ENCODE data around the gene CYB561D1. TPM values are rescaled to one million over a fixed set of nuclear protein-coding genes. Genes with fewer than 3 reads are reported as not detected.

The CYB561D1 gene
- total RNA-seq, 2 experiments from 2014 or later: 7.0 to 9.5 TPM

DNA sequence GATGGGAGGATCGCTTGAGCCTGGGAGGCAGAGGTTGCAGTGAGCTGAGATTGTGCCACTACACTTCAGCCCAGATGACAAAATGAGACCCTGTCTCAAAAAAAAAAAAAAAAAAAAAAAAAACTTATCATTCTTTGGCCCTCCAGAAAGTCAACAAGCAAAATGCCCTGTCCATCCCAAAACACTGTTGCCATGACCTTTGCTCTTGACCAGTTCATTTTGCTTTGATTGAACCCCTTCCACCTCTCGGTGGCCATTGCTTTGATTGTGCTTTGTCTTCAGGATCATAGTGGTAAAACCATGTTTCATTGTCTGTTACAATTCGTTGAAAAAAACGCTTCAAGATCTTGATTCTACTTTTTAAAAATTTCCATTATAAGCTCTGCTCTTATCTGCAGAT lies 36.1 kb upstream of the CYB561D1 start:
- no peaks in the 10 kb centered on the region for H3K4me1 Mint-ChIP-seq (ENCODE audit: low read depth)
- DNase-seq (no peak), ATAC-seq (no peak)
- POLR2A ChIA-PET: interaction anchor here (1.0 kb wide), 1 partner anchor 11 kb away, joined by 4 read pairs; no protein-coding TSS in a partner anchor
- H3K4me3 Mint-ChIP-seq: no peak overlapping the region
- CTCF ChIA-PET: interaction anchor here (1.4 kb wide), 1 partner anchor 32 kb away, joined by 3 read pairs; no protein-coding TSS in a partner anchor
- H3K9me3 Mint-ChIP-seq: peaks cover 12% of the 10 kb centered on the region
- peaks cover 10% of the 10 kb centered on the region for H3K27me3 Mint-ChIP-seq
- intact Hi-C loops (cut with micrococcal nuclease): no loop called here
- TF ChIP-seq, protein P1, sequence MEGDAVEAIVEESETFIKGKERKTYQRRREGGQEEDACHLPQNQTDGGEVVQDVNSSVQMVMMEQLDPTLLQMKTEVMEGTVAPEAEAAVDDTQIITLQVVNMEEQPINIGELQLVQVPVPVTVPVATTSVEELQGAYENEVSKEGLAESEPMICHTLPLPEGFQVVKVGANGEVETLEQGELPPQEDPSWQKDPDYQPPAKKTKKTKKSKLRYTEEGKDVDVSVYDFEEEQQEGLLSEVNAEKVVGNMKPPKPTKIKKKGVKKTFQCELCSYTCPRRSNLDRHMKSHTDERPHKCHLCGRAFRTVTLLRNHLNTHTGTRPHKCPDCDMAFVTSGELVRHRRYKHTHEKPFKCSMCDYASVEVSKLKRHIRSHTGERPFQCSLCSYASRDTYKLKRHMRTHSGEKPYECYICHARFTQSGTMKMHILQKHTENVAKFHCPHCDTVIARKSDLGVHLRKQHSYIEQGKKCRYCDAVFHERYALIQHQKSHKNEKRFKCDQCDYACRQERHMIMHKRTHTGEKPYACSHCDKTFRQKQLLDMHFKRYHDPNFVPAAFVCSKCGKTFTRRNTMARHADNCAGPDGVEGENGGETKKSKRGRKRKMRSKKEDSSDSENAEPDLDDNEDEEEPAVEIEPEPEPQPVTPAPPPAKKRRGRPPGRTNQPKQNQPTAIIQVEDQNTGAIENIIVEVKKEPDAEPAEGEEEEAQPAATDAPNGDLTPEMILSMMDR (IDR thresholded peaks at IDR 0.05): no peak
- H3K36me3 Mint-ChIP-seq (ENCODE audit: low read depth): peaks cover 2% of the 10 kb centered on the region
- H3K27ac Mint-ChIP-seq: no peak overlapping the region

DNA sequence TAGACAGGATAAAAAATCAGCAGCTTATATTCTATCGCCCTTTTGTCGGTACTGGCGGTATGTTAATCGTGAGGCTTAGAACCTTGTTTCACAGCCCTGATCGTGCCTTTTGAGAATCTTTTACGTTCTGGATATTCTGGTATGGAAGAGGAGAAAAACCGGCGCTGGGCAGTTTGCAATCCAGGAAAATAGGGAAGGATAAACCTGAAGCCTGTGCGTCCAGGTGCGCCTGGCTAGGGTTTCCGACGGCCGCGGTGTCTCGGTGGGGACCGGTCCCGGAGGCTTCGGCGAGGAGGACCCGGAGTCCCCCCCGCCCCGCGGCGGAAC lies 27.8 kb upstream of the CYB561D1 start:
- CTCF ChIA-PET: no interaction called here
- ATAC-seq (no peak), DNase-seq (no peak)
- Mint-ChIP-seq H3K4me3 (peak overlapping the region; percentile 59), H3K27ac (no peak overlapping the region), H3K27me3 (peaks cover 56% of the 10 kb centered on the region), H3K36me3 (ENCODE audit: low read depth) (no peaks in the 10 kb centered on the region), H3K9me3 (no peaks in the 10 kb centered on the region), H3K4me1 (ENCODE audit: low read depth) (peaks cover 2% of the 10 kb centered on the region)
- TF ChIP-seq, protein P1 (IDR thresholded peaks at IDR 0.05): no peak
- intact Hi-C loops (cut with micrococcal nuclease): no loop called here
- POLR2A ChIA-PET: no interaction called here

DNA sequence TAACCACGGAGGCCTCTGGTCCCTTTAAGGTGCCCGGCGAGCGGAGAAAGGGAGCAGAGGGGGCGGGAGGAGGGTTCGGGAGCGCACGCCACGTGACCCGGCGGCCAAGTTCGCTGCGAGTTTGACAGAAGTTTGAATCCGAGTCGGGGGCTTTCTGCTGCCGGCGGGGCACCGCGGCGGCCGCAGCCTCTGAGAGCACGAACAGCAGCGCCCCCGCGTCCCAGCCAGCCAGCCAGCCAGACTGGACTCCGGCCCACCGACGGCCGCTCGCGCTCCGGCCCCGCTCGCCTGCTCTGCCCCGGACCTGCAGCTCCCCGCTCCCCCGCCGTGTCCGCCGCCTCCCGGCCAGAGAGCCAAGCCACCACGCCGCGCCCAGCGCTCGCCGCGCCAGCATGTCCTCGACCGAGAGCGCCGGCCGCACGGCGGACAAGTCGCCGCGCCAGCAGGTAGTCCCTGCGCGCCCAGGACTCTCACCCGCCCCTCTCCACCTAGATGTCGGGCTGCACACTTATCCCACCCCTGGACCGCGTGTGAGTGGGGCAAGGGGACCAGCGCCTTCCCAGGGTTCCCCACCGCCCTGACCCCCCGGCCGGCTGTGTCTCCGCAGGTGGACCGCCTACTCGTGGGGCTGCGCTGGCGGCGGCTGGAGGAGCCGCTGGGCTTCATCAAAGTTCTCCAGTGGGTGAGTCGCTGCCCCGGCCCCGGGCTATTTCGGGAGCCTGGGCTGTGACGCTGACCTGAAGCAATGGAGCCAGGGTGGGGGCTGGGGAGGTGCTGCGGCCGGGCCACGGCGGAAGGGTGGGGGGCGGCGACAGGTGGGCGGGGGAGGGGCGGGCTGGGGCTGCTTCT lies 27.2 kb upstream of the CYB561D1 start, which contains the start of gene SYPL2:
Gene SYPL2, plus strand, starts transcription at position 95 of the 849 bp plus-strand sequence. Its CDS starts 298 bp downstream, at position 393.
- H3K36me3 Mint-ChIP-seq (ENCODE audit: low read depth): no peaks in the 10 kb centered on the region
- H3K4me1 Mint-ChIP-seq (ENCODE audit: low read depth): peaks cover 2% of the 10 kb centered on the region
- POLR2A ChIA-PET: no interaction called here
- intact Hi-C loops (cut with micrococcal nuclease): no loop called here
- CTCF ChIA-PET: no interaction called here
- peak within 1 kb of the TSS; percentile 59 for H3K4me3 Mint-ChIP-seq
- TF ChIP-seq, protein P1 (IDR thresholded peaks at IDR 0.05): no peak
- peaks cover 53% of the 10 kb centered on the region for H3K27me3 Mint-ChIP-seq
- no peaks in the 10 kb centered on the region for H3K9me3 Mint-ChIP-seq
- peak; percentile 56 for ATAC-seq
- DNase-seq: peak; percentile 30
- no peak within 1 kb of the TSS for H3K27ac Mint-ChIP-seq

DNA sequence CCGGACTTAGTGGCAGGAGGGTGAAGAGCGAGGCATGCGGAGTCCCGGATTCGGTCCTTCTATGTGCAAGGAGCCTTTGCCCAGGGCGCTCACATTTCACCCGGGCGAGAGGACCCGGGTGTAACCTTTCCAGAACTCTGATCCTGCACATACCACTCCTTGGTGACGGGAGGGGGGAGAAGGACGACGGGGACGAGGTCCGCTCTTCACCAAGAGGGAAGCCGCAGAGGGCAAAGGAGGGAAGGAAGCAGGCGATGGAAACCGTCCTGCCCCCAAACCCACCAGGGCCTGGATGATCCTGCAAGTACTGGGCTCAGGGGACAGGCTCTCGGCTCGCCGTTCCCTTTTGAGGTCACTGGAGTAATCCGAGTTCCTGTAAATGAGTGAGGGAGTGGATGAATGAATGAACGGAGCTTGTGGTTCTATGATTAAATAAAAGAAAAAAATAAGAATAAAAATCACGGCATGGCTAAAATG lies 26.6 kb upstream of the CYB561D1 start:
- H3K9me3 Mint-ChIP-seq: no peaks in the 10 kb centered on the region
- no peak overlapping the region for H3K27ac Mint-ChIP-seq
- CTCF ChIA-PET: interaction anchor here (1.5 kb wide), 1 partner anchor 69 kb away, joined by 5 read pairs; no protein-coding TSS in a partner anchor
- DNase-seq: no peak
- peaks cover 57% of the 10 kb centered on the region for H3K27me3 Mint-ChIP-seq
- POLR2A ChIA-PET: no interaction called here
- peaks cover 2% of the 10 kb centered on the region for H3K4me1 Mint-ChIP-seq (ENCODE audit: low read depth)
- intact Hi-C loops (cut with micrococcal nuclease): no loop called here
- H3K4me3 Mint-ChIP-seq: peak overlapping the region; percentile 21
- no peak for ATAC-seq
- TF ChIP-seq, protein P1 (IDR thresholded peaks at IDR 0.05): no peak
- no peaks in the 10 kb centered on the region for H3K36me3 Mint-ChIP-seq (ENCODE audit: low read depth)

DNA sequence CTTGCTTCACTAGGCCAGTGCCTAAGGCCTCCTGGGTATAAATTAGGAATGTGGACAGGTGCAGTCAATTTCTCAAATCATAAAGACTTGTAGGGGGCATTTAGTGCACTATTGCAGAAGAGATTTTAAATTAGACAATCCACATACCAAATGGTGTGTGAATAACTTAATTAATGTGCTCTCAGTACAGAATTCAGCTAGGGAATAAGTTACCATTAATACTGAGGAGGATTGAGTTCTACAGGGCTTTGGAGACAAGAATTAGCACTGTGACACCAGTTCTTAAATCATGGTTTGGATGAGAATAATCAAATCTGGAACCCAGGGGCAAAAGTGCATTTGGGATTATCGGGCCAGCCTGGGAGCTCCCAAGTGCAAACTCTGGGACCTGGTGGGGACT lies 25.8 kb upstream of the CYB561D1 start:
- POLR2A ChIA-PET: interaction anchor here (0.5 to 1.5 kb wide), 4 partner anchors 10 to 569 kb away, joined by 3 to 5 read pairs (median 4); no protein-coding TSS in a partner anchor
- CTCF ChIA-PET: interaction anchor here (1.5 kb wide), 1 partner anchor 69 kb away, joined by 5 read pairs; no protein-coding TSS in a partner anchor

More for the DNA sequence above, 25.8 kb upstream of the CYB561D1 start:
- H3K36me3 Mint-ChIP-seq (ENCODE audit: low read depth): no peaks in the 10 kb centered on the region
- peaks cover 2% of the 10 kb centered on the region for H3K4me1 Mint-ChIP-seq (ENCODE audit: low read depth)
- H3K9me3 Mint-ChIP-seq: no peaks in the 10 kb centered on the region
- intact Hi-C loops (cut with micrococcal nuclease): no loop called here
- H3K4me3 Mint-ChIP-seq: no peak overlapping the region
- ATAC-seq (no peak), DNase-seq (no peak)
- TF ChIP-seq, protein P1 (IDR thresholded peaks at IDR 0.05): no peak
- H3K27ac Mint-ChIP-seq: no peak overlapping the region
- peaks cover 58% of the 10 kb centered on the region for H3K27me3 Mint-ChIP-seq

All from activated CD8-positive, alpha-beta T cell treated with anti-CD3 and anti-CD28 coated beads for 36 hours (primary cell).